HG03064 (cell line): ENCODE data around the gene LDLRAD4.

ENCODE experiments used
- ATAC-seq: cut with Tn5 transposase; IDR thresholded peaks from one replicate; pipeline ENCODE4 v1.9.1; 2021; ENCODE audit warnings: low read depth; ENCODE audit not compliant: unreplicated experiment

LDLRAD4 gene

DNA sequence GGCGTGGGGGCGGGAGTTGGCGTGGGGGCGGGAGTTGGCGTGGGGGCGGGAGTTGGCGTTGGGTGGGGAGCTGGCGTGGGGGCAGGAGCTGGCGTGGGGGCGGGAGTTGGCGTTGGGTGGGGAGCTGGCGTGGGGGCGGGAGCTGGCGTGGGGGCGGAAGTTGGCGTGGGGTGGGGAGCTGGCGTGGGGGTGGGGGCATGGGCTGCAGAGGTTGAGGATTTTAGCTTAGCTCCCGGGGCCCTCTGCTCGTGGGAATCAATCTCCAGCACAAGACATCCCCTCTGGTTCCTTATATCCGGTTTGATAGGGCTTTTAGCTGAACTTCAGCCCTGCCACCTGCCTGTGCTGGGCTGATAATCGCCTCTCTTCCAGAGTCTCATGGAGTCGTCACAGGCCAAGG is 177.0 kb downstream of the LDLRAD4 start:
- ATAC-seq = no peak

DNA sequence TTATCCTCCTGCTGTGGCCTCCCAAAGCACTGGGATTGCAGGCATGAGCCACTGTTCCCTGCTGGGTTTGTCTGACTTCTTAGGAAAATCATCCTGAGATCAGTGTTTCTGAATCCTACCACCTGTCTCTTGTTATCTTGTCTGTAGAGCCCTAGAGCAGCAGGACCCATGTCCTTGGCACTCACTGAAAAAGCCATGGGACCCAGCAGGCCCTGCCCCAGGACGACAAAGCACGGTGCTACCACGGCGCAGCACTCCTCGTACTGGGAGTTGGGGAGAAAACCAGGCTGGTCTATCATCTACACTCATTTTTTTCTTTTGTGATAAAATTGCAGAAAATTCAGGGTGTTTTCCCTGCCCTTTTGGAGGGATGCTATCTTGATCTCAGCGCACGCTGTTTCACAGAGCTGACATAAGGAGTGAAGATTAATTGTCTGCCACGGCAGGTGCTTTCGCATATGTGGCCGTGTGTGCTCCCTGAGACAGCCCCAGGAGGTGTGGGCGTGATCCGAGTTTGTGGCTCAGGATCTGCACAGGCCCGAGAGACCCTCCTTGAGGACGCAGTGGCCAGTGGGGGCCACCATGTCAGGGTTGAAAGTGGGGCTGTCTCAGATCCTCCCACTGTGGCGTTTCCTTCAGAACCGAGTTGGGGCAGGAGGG is 179.1 kb downstream of the LDLRAD4 start:
- ATAC-seq = no peak

GRCh38 chr18:13398631-13399030 is 180.1 kb downstream of the LDLRAD4 start:
- no peak for ATAC-seq

DNA sequence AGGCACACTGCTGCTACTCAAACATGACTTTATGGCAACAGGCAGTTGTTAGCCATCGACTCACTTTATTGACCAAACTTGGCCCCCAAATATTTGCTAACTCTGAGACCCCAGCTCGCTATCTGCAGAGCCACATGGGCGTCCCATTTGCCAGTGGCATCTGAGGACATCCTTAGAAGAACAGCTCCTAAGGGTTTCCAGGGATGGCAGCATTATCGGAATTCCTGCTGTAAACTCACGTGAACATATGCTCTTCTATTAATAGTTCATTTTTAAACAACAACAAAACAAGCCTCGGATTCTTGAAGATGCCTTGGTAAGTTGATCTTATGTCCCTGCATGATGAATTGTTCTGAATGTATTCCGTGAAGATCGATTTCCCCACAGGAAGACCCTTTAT is 181.0 kb downstream of the LDLRAD4 start:
- ATAC-seq = no peak

DNA sequence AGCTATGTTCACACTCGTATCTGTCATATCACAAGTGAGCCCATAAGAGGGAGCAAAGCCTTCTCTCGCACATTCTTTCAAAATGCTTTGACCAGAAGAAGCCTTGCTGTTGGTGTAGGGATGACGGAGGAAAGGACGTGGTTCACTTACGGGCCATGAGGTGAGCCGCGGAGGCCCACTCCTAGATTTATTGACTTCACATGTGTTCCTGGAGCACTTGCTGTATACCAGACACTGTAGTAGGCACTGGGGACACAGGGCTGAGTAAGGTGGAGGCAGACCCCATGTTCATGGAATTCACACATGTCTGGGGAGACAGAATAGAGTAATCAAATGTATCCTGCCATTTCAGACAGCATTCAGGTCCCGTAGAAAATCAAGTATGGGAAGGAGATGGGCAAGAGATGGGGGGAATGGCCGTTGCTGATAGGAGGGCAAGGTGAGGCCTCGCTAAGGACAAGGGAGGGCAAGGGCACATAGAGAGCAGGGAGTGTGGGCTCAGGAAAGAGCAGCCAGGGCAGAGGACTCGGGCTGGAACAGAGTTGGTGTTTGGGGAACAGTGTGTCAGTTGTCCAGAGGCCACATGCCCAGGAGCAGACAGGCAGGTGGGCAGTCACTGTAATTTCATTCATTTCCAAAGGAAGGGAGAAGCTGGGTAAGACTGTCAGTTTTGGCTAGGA is 182.2 kb downstream of the LDLRAD4 start:
- no peak for ATAC-seq

DNA sequence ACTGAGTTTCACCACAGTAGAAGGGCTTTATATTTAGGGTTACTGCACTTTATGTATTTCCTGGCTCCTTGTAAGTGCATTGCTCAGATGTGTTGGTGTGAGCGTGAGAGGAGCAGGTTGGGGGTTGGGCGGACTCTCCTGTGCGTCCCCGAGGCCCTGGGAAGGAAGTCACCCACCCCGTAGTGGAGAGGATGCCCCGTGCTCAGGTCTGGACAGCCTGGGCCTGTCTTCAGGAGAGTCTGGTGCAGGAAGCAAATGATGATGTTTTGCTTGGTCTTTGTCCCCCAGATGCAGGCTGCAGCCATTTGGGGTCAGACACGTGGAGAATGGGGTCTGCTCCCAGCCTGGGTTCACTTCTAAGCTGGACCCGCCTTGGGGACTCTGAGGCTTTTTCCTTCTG is 182.8 kb downstream of the LDLRAD4 start:
- no peak for ATAC-seq

GRCh38 chr18:13401826-13402225 is 183.3 kb downstream of the LDLRAD4 start:
- ATAC-seq = no peak

DNA sequence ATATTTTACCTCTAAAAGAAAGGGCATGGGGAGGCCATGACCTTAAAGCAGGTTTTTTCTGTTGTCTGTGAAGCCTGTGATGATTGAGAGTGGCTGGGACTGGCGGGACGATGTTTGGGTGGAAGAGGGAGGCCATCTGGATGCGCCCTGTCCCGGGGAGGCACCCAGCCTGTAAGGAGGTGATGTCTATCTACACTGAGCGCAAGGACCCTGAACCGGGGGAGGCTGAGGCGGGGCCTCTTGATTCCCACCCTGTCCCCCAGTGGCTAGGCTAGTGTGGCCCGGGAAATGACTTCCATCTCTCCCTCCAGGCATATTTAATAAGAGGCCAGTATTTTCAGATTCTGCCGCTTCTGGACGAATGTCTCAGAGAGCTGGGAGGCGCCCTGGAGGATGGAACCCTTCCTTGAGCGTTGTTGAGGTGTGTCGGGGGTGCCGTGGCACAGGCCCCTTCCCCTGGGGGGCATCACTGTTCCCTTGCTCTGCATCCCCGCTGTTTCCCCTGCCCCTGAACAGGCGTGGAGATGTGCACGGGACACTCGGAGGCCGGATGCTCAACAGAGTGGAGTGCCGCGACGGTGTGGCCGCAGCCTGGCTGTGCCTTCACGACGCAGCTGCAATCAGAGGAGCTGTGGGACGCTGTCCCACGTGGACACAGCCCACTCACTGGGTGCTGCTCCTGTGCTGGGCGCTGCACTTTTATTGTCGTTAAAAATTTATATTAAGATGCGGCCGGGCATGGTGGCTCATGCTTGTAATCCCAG is 185.4 kb downstream of the LDLRAD4 start:
- no peak for ATAC-seq

- ATAC-seq = no peak
These were observed 186.9 kb downstream of the LDLRAD4 start for GRCh38 chr18:13405305-13406038.

GRCh38 chr18:13406049-13406615 is 187.6 kb downstream of the LDLRAD4 start:
- ATAC-seq = no peak

GRCh38 chr18:13406736-13407135 is 188.2 kb downstream of the LDLRAD4 start:
- no peak for ATAC-seq

- no peak for ATAC-seq
These were observed 188.9 kb downstream of the LDLRAD4 start for GRCh38 chr18:13407484-13407883.

GRCh38 chr18:13409026-13409425 is 190.5 kb downstream of the LDLRAD4 start:
- no peak for ATAC-seq

DNA sequence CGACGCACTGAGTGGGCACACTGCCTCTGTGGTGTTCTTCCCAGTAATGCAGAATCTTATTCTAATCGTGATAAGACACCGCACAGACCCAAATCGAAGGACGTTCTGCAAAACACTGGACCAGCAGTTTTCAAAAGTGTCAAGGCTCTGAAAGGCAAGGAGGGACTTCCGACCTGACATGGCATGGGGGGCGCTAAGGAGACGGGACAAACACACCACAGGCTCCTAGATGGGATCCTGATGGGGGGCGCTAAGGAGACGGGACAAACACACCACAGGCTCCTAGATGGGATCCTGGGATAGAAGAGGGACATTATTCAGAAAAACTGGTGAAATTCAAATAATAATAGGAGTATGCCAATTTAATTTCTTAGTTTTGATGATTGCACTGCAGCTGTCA is 191.4 kb downstream of the LDLRAD4 start:
- ATAC-seq = no peak

DNA sequence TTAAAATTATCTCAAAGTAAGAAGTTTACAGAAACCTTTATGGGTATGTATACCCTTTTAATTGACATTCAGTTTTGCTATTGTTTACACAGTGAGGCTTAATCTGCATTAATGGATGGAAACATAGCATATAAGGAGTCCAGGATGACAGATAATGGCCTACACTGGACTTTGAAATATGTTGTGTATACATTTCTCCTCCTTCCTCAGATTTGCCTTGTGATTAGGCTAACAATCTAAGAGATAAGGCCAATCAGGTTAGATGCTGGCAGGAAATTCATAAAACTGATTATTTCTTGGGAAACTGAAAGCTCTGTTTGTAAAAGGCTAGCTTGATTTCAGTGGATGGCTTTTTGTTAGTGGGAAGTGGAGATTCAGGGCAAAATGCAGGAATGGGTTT is 191.9 kb downstream of the LDLRAD4 start:
- ATAC-seq = no peak

DNA sequence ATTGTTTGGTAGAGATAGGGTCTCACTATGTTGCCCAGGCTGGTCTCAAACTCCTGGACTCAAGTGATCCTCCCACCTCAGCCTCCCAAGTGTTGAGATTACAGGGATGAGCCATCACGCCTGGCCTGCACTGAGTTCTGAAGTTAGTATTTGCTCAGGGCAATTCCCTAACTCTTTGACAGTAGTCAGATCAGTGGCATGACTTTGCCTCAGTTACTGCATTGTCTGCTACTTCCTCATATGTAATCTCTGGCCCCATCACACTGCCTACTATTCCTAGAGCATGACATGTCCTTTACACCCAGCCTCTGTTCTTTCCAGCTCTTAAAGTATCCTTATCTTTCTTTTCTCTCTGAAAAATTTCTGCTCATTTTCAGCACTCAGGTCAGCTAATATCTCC is 193.5 kb downstream of the LDLRAD4 start:
- ATAC-seq = no peak

DNA sequence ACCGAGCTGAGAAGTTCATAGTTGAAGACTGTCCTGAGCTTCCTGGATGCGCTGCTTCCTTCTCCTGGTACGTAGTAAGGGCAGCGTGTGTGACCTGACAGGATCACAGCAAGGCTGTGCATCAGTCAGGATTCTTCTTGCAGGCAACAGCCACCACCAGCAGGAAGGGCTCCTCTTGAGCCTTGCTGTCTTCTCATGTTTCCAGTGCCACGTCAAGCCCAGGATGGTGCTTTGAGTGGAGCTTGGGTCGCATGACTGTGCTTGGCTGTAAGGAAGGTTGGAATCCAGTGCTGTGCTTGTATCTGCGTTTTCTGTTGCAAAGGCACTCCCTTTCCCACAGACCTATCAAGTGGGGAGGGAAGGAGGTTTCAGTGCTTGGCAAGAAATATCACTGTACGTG is 194.3 kb downstream of the LDLRAD4 start:
- ATAC-seq = no peak

GRCh38 chr18:13414102-13414501 is 195.5 kb downstream of the LDLRAD4 start:
- ATAC-seq = no peak

GRCh38 chr18:13414521-13414920 is 196.0 kb downstream of the LDLRAD4 start:
- ATAC-seq = no peak

GRCh38 chr18:13415736-13416135 is 197.2 kb downstream of the LDLRAD4 start:
- no peak for ATAC-seq

GRCh38 chr18:13416208-13416607 is 197.6 kb downstream of the LDLRAD4 start:
- ATAC-seq = no peak
